ENCODE measurements around the gene TMEM63B. TPM values are rescaled to one million over a fixed set of nuclear protein-coding genes. Genes with fewer than 3 reads are reported as not detected.
A peak's percentile ranks its signal among the peaks of the same experiment; 100 is the strongest.

TMEM63B gene
- total and polyA plus RNA-seq, 2 of the 8 experiments (the other 6 are each of a cell fraction or from before 2014, with no cell fraction given): 61.1 to 96.8 TPM

GRCh38 chr6:44182911-44183390 is 55.6 kb downstream of the TMEM63B start:
- no peak for FAIRE-seq
- H2BK12ac ChIP-seq (ENCODE audit: low read depth, low read length): peak overlapping the region; percentile 64; the same call in 1 of the 2 replicates
- H3K23me2 ChIP-seq (ENCODE audit: low read depth, low read length): peaks cover 10% of the 10 kb centered on the region; the same call in 1 of the 2 replicates
- H3K14ac ChIP-seq (ENCODE audit: insufficient read length): no peak overlapping the region
- H2BK5ac ChIP-seq (ENCODE audit: low read depth, low read length): no peak overlapping the region
- WGBS, 2 experiments (ENCODE audit: extremely low coverage in 1 of 2, insufficient coverage in 1 of 2, insufficient read length in 1 of 2, insufficient replicate concordance in 2 of 2, low coverage in 1 of 2, low lambda C conversion rate in 2 of 2, missing lambda C conversion rate in 1 of 2): 96% methylated on average over 4 of the region's 4 CpGs; no CpG with 5 or more reads in 1 of the 2 experiments
- no peaks in the 10 kb centered on the region for H3K79me1 ChIP-seq (ENCODE audit: low read depth, low read length)
- TF ChIP-seq RAD21 (IDR thresholded peaks at IDR 0.05 in 1 of 2, conservative IDR thresholded peaks at IDR 0.05 in 1 of 2; ENCODE audit: low read depth in 2 of 2, low read length in 2 of 2) (no peak), JUND (IDR thresholded peaks at IDR 0.05; ENCODE audit: low read length) (no peak), KDM4A (IDR thresholded peaks at IDR 0.05; ENCODE audit: low read depth, low read length, severe bottlenecking) (no peak), SRF (IDR thresholded peaks at IDR 0.05; ENCODE audit: low read depth, low read length) (no peak)
- H3K18ac ChIP-seq (ENCODE audit: extremely low read depth, low read length): no peak overlapping the region
- no peaks in the 10 kb centered on the region for H4K20me1 ChIP-seq (replicated peaks in 1 of 2; ENCODE audit: control insufficient read depth in 1 of 2, insufficient read depth in 2 of 2, low read length in 2 of 2)
- H3K79me2 ChIP-seq (ENCODE audit: control insufficient read depth in 1 of 2, insufficient read depth in 2 of 2, low read length in 2 of 2): no peaks in the 10 kb centered on the region
- no peaks in the 10 kb centered on the region for H3K27me3 ChIP-seq (replicated peaks in 1 of 4; ENCODE audit: control insufficient read depth in 3 of 4, extremely low read depth in 1 of 4, insufficient read depth in 3 of 4, low read length in 3 of 4)
- peak overlapping the region; percentile 67; the same call in 1 of the 2 replicates for H2BK15ac ChIP-seq (ENCODE audit: low read length)
- H2AK5ac ChIP-seq (ENCODE audit: low read depth, low read length): peak overlapping the region; percentile 28; the same call in 1 of the 2 replicates
- no peak overlapping the region for H3K4me3 ChIP-seq (ENCODE audit: extremely low read depth in 1 of 4, insufficient read depth in 2 of 4, low read depth in 3 of 4, low read length in 4 of 4)
- no peak overlapping the region for H4K5ac ChIP-seq (ENCODE audit: insufficient read length, low read depth, low read length)
- no peak overlapping the region for H4K8ac ChIP-seq (ENCODE audit: extremely low read depth, insufficient read depth, low read length)
- H3K4ac ChIP-seq (replicated peaks; ENCODE audit: insufficient read length, low read depth, low read length): no peak overlapping the region
- H2BK20ac ChIP-seq (ENCODE audit: low read length): 0 out of 2 replicates have a peak overlapping the region, but pooled peaks have one; percentile 25
- no peaks in the 10 kb centered on the region for H3K9me3 ChIP-seq (ENCODE audit: insufficient read depth in 2 of 2, low read depth in 1 of 2, low read length in 1 of 2)
- no peak overlapping the region for H2AFZ ChIP-seq (ENCODE audit: low read length)
- H2BK120ac ChIP-seq (replicated peaks; ENCODE audit: low read depth, low read length): no peak overlapping the region
- no peak for DNase-seq (ENCODE audit: low read depth in 1 of 2, low spot score in 2 of 2)
- H3K4me1 ChIP-seq (replicated peaks in 1 of 4; ENCODE audit: control insufficient read depth in 3 of 4, insufficient read depth in 4 of 4, low read length in 3 of 4): peaks cover 2 to 10% (median 5%) of the 10 kb centered on the region in 4 experiments; a peak in 6 of 7 replicates
- ChIA-PET CTCF (ENCODE audit: partially characterized antibody) (interaction anchor here (0.7 to 6.5 kb wide), 7 partner anchors 10 to 85 kb away, joined by 3 to 34 read pairs (median 7); no protein-coding TSS in a partner anchor), POLR2A (ENCODE audit: partially characterized antibody) (interaction anchor here (0.6 to 2.7 kb wide), 8 partner anchors 11 to 552 kb away, joined by 3 to 11 read pairs (median 4); no protein-coding TSS in a partner anchor)
- no peak overlapping the region for H3K27ac ChIP-seq (ENCODE audit: low read depth, low read length)
- H4K91ac ChIP-seq (replicated peaks; ENCODE audit: insufficient read length, low read length): no peak overlapping the region
- H3K23ac ChIP-seq (ENCODE audit: insufficient read length): no peak overlapping the region
- no peak overlapping the region for H3K56ac ChIP-seq (replicated peaks; ENCODE audit: insufficient read length, low read depth, low read length)
- no peak overlapping the region for H3K4me2 ChIP-seq (ENCODE audit: insufficient read depth in 1 of 2, low read depth in 2 of 2, low read length in 2 of 2)
- no peak overlapping the region for H3K9ac ChIP-seq (replicated peaks in 1 of 4; ENCODE audit: extremely low read depth in 1 of 4, low read depth in 3 of 4, low read length in 3 of 4)
- no peaks in the 10 kb centered on the region for H3K36me3 ChIP-seq (ENCODE audit: control insufficient read depth in 2 of 4, insufficient read depth in 4 of 4, low read length in 3 of 4)

Measured in H1 (cell line).